Measurements from ENCODE around the gene FABP2. TPM values are rescaled to one million over a fixed set of nuclear protein-coding genes. Genes with fewer than 3 reads are reported as not detected.

Gene FABP2
- total RNA-seq, 1 experiment from 2014 or later, result not detected

DNA sequence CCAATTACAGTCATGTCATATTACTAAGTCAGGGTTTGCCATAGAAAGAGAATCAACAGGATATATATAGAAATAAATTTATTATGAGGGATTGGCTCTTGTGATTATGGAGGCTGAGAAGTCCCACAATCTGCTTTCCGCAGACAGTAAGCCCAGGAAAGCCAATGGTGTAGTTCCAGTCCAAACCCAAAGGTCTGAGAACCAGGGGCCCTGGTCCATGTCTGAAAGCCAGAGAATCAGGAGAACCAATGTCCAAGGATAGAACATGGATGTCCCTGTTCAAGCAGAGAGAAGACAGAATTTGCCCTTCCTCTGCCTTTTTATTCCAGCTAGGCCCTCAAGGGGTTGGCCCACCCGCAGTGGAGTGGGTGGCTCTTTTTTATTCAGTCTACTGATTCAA lies 25.6 kb downstream of the FABP2 start:
- WGBS (ENCODE audit: extremely low coverage, insufficient read length, low lambda C conversion rate), result no CpG with 5 or more reads among the region's 2 CpGs
- no peaks in the 10 kb centered on the region for H3K27me3 Mint-ChIP-seq (ENCODE audit: low read depth)
- H2BK15ac ChIP-seq (ENCODE audit: low read depth, low read length), result no peak overlapping the region
- no peak overlapping the region for H4K91ac ChIP-seq (ENCODE audit: insufficient read length, low read depth, low read length)
- H2BK120ac ChIP-seq (ENCODE audit: low read depth, low read length, poor library complexity, severe bottlenecking), result no peak overlapping the region
- no peak overlapping the region for H2BK12ac ChIP-seq (ENCODE audit: insufficient read length, low read depth, low read length)
- H3K27me3 ChIP-seq (ENCODE audit: insufficient read depth, low read length), result no peaks in the 10 kb centered on the region
- no peak overlapping the region for H3K14ac ChIP-seq (ENCODE audit: insufficient read depth, low read length)
- H3K18ac ChIP-seq (ENCODE audit: insufficient read length, low read depth, low read length), result no peak overlapping the region
- TF ChIP-seq, protein P1, sequence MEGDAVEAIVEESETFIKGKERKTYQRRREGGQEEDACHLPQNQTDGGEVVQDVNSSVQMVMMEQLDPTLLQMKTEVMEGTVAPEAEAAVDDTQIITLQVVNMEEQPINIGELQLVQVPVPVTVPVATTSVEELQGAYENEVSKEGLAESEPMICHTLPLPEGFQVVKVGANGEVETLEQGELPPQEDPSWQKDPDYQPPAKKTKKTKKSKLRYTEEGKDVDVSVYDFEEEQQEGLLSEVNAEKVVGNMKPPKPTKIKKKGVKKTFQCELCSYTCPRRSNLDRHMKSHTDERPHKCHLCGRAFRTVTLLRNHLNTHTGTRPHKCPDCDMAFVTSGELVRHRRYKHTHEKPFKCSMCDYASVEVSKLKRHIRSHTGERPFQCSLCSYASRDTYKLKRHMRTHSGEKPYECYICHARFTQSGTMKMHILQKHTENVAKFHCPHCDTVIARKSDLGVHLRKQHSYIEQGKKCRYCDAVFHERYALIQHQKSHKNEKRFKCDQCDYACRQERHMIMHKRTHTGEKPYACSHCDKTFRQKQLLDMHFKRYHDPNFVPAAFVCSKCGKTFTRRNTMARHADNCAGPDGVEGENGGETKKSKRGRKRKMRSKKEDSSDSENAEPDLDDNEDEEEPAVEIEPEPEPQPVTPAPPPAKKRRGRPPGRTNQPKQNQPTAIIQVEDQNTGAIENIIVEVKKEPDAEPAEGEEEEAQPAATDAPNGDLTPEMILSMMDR (conservative IDR thresholded peaks at IDR 0.05), result no peak
- no peaks in the 10 kb centered on the region for H3K79me1 ChIP-seq (ENCODE audit: insufficient read depth, low read depth, low read length, poor library complexity, severe bottlenecking)
- H2AK5ac ChIP-seq (ENCODE audit: insufficient read length, low read length), result no peak overlapping the region
- H3K4me3 Mint-ChIP-seq, result no peak overlapping the region
- no peak overlapping the region for H2AFZ ChIP-seq (ENCODE audit: low read length)
- no peak overlapping the region for H3K4ac ChIP-seq (ENCODE audit: low read depth, low read length)
- H3K4me2 ChIP-seq (ENCODE audit: insufficient read depth, insufficient read length, low read length), result no peak overlapping the region
- H3K9me3 Mint-ChIP-seq, result peaks cover 0 to 6% of the 10 kb centered on the region in 2 experiments; a peak in 2 of 5 replicates
- H3K23me2 ChIP-seq (ENCODE audit: insufficient read length, low read depth, low read length, poor library complexity, severe bottlenecking), result peaks cover 11% of the 10 kb centered on the region
- no peak overlapping the region for H3T11ph ChIP-seq (ENCODE audit: low read length)
- no peak overlapping the region for H3K23ac ChIP-seq (ENCODE audit: insufficient read length, low read depth, low read length)
- no peaks in the 10 kb centered on the region for H3K9me3 ChIP-seq (ENCODE audit: control insufficient read depth, low read depth, low read length)
- H3K4me1 ChIP-seq (ENCODE audit: insufficient read depth, low read length), result peaks cover 3% of the 10 kb centered on the region; the same call in 1 of the 2 replicates
- no peak overlapping the region for H3K27ac ChIP-seq (ENCODE audit: insufficient read length, low read depth, low read length)
- H3K9ac ChIP-seq (ENCODE audit: extremely low read depth, insufficient read length, low read length), result no peak overlapping the region
- peaks cover 17 to 39% (median 39%) of the 10 kb centered on the region in 3 experiments; a peak in 6 of 7 replicates for H3K36me3 Mint-ChIP-seq (ENCODE audit: insufficient read depth in 1 of 3, low read depth in 3 of 3)
- no peak overlapping the region for H4K5ac ChIP-seq (ENCODE audit: insufficient read length, low read depth, low read length)
- H3K4me1 Mint-ChIP-seq, result peaks cover 23 to 28% of the 10 kb centered on the region in 2 experiments
- peaks cover 2% of the 10 kb centered on the region; the same call in 1 of the 2 replicates for H3K79me2 ChIP-seq (ENCODE audit: insufficient read depth, low read length)
- no peak overlapping the region for H2BK5ac ChIP-seq (ENCODE audit: insufficient read length, low read length)
- no peak overlapping the region for H4K8ac ChIP-seq (replicated peaks; ENCODE audit: insufficient read length, low read depth, low read length)
- no peak overlapping the region for H2BK20ac ChIP-seq (ENCODE audit: low read depth, low read length, poor library complexity, severe bottlenecking)
- DNase-seq, result no peak
- H3K27ac Mint-ChIP-seq, result 0 out of 7 replicates have a peak overlapping the region, but pooled peaks of 1 of the 3 experiments have one; percentile 25
- H4K20me1 ChIP-seq (ENCODE audit: control insufficient read depth, insufficient read depth, insufficient read length), result no peaks in the 10 kb centered on the region
- no peak overlapping the region for H3K56ac ChIP-seq (ENCODE audit: insufficient read length, low read depth, low read length)
